Hepatocyte (in vitro differentiated cells): ENCODE data around the gene TPM3. TPM values are rescaled to one million over a fixed set of nuclear protein-coding genes. Genes with fewer than 3 reads are reported as not detected.
"Not testable (repeated sequence)": the region's sequence is repeated elsewhere in the genome, so short reads cannot be mapped to it uniquely, and the experiment has no call there.

Source experiments
- DNase-seq: peaks from one replicate; pipeline ENCODE4 v3.0.0-alpha.2; 2016; ENCODE audit warnings: low spot score
- H2AFZ ChIP-seq: fragments of 200-600 bp; sonication (generic); 2 replicates; pipeline ENCODE4 v1.6.0; 2016; ENCODE audit warnings: antibody characterized with exemption, mild to moderate bottlenecking
- H3K27ac ChIP-seq: fragments of 200-600 bp; sonication (generic); 2 replicates; pipeline ENCODE4 v1.5.1; 2016; ENCODE audit warnings: mild to moderate bottlenecking
- H3K27me3 ChIP-seq: fragments of 200-600 bp; sonication (generic); 2 replicates; pipeline ENCODE4 v1.6.1; 2016
- H3K36me3 ChIP-seq: fragments of 200-600 bp; sonication (generic); replicated peaks from 2 replicates; pipeline ENCODE4 v1.5.1; 2016; ENCODE audit warnings: low read depth; ENCODE audit not compliant: insufficient read depth
- H3K4me1 ChIP-seq: fragments of 200-600 bp; sonication (generic); 2 replicates; pipeline ENCODE4 v1.5.1; 2016; ENCODE audit warnings: mild to moderate bottlenecking, moderate library complexity; ENCODE audit not compliant: insufficient read depth
- H3K4me2 ChIP-seq: fragments of 200-600 bp; sonication (generic); 2 replicates; pipeline ENCODE4 v1.6.0; 2016
- H3K4me3 ChIP-seq: fragments of 200-600 bp; sonication (generic); 2 replicates; pipeline ENCODE4 v1.5.1; 2016; ENCODE audit warnings: mild to moderate bottlenecking
- H3K79me2 ChIP-seq: fragments of 200-600 bp; sonication (generic); 2 replicates; pipeline ENCODE4 v1.6.0; 2017; ENCODE audit warnings: mild to moderate bottlenecking
- H3K9me2 ChIP-seq: fragments of 200-600 bp; sonication (generic); replicated peaks from 2 replicates; pipeline ENCODE4 v1.6.0; 2017; ENCODE audit warnings: mild to moderate bottlenecking; ENCODE audit not compliant: insufficient read depth
- H3K9me3 ChIP-seq: fragments of 200-600 bp; sonication (generic); 2 replicates; pipeline ENCODE4 v1.5.1; 2016; ENCODE audit warnings: low read depth, mild to moderate bottlenecking
- H4K20me1 ChIP-seq: fragments of 200-600 bp; sonication (generic); 2 replicates; pipeline ENCODE4 v1.6.0; 2016; ENCODE audit warnings: mild to moderate bottlenecking; ENCODE audit not compliant: insufficient read depth, poor library complexity, severe bottlenecking
- EZH2 ChIP-seq: fragments of 200-600 bp; sonication (generic); IDR thresholded peaks from 2 replicates; pipeline ENCODE4 v1.6.1; 2016; ENCODE audit warnings: antibody characterized with exemption, mild to moderate bottlenecking, borderline replicate concordance
- EZH2phosphoT487 ChIP-seq: fragments of 200-600 bp; sonication (generic); IDR thresholded peaks from one replicate; pipeline ENCODE4 v1.6.1; 2018; ENCODE audit warnings: antibody characterized with exemption, mild to moderate bottlenecking, low read depth, moderate library complexity; ENCODE audit not compliant: unreplicated experiment, severe bottlenecking
- WGBS: methylation state at CpG from one replicate; pipeline ENCODE4 v1.1.6; 2016; ENCODE audit warnings: low lambda C conversion rate; ENCODE audit errors: missing lambda C conversion rate; 5-methylcytosine and 5-hydroxymethylcytosine counted together
- polyA plus RNA-seq: library from polyadenylated mRNA; unstranded; fragments of >200 nt; fragmentation: Nextera tagmentation; extraction: Ambion mirVana; gene quantifications from 2 replicates; pipeline ENCODE4 v1.2.1, GENCODE V29; 2016
- total RNA-seq: library from RNA; depleted of rRNA; stranded (reverse); fragments of >200 nt; gene quantifications from 2 replicates; pipeline ENCODE4 v1.2.3, GENCODE V29; 2014
- TF ChIP-seq, protein P1 (sequence below): fragments of 200-600 bp; sonication (generic); IDR thresholded peaks from 2 replicates; pipeline ENCODE4 v1.5.1; 2016; ENCODE audit warnings: antibody characterized with exemption, mild to moderate bottlenecking; ENCODE audit not compliant: poor library complexity

The TPM3 gene
- total and polyA plus RNA-seq, 2 experiments from 2014 or later, result 321 to 440 TPM

DNA sequence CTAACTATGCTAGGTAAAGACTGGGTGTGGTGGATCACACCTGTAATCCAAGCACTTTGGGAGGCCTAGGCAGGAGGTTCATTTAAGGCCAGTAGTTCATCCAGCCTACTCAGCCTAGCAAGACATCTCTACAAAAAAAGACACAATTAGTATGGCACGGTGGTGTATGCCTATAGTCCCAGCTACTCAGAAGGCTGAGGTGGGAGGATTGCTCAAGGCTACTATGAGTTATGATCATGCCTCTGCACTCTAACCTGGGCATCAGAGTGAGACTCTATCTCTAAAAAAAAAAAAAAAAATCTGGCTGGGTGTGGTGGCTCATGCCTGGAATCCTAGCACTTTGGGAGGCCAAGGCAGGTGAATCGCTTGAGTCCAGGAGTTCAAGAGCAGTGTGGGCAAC, 58.6 kb downstream of the TPM3 start:
- H2AFZ ChIP-seq, result no peak overlapping the region
- no peaks in the 10 kb centered on the region for H3K9me3 ChIP-seq

DNA sequence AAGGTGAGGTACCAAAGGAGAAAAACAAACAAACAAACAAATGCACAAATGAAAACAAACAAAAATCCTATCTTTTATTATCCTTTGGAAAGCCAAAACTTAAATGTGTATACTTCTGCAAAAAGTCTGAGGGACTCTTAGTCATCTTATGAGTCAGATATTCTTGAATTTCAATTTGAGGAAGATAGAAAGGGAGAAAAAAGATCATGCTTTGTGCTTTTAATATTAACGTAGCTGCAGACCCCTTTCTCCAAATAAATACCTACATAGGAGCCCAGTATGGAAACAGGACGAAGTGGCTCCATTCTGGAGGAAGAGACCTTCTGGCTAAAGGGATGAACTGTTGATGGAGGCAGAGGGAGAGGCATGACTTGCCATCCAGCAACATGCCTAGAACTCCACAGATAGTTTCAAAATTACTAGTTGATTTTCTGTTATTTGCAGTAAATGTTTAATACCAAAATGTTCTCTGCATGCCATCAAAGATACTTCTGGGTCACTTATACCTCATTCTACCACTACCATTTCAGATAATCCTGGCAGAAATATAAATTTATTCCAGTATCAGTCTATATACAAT, 62.4 kb downstream of the TPM3 start:
- no peak for TF ChIP-seq EZH2
- TF ChIP-seq EZH2phosphoT487, result no peak
- TF ChIP-seq, protein P1, sequence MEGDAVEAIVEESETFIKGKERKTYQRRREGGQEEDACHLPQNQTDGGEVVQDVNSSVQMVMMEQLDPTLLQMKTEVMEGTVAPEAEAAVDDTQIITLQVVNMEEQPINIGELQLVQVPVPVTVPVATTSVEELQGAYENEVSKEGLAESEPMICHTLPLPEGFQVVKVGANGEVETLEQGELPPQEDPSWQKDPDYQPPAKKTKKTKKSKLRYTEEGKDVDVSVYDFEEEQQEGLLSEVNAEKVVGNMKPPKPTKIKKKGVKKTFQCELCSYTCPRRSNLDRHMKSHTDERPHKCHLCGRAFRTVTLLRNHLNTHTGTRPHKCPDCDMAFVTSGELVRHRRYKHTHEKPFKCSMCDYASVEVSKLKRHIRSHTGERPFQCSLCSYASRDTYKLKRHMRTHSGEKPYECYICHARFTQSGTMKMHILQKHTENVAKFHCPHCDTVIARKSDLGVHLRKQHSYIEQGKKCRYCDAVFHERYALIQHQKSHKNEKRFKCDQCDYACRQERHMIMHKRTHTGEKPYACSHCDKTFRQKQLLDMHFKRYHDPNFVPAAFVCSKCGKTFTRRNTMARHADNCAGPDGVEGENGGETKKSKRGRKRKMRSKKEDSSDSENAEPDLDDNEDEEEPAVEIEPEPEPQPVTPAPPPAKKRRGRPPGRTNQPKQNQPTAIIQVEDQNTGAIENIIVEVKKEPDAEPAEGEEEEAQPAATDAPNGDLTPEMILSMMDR, result no peak

More for the DNA sequence above, 58.6 kb downstream of the TPM3 start:
- no peaks in the 10 kb centered on the region for H3K4me1 ChIP-seq
- TF ChIP-seq, protein P1, result no peak
- TF ChIP-seq EZH2 (no peak), EZH2phosphoT487 (no peak)
- H3K4me2 ChIP-seq, result no peak overlapping the region
- H3K27me3 ChIP-seq, result no peaks in the 10 kb centered on the region
- no peaks in the 10 kb centered on the region for H4K20me1 ChIP-seq
- no peaks in the 10 kb centered on the region for H3K36me3 ChIP-seq
- no peaks in the 10 kb centered on the region for H3K9me2 ChIP-seq
- H3K27ac ChIP-seq, result no peak overlapping the region
- no peak for DNase-seq
- no peak overlapping the region for H3K4me3 ChIP-seq
- 98% methylated on average over 2 of the region's 2 CpGs for WGBS
- H3K79me2 ChIP-seq, result no peaks in the 10 kb centered on the region

DNA sequence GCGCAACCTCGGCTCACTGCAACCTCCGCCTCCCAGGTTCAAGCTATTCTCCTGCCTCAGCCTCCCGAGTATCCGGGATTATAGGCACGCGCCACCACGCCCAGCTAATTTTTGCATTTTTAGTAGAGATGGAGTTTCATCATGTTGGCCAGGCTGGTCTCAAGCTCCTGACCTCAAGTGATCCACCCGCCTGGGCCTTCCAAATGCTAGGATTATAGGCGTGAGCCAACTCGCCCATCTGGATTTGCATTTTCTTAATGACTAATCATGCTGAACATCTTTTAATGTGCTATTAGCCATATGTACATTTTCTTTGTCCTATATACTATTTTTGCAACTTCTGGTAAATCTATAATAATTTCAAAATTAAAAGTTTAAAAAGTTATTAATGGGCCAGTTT, 68.7 kb downstream of the TPM3 start:
- H3K27me3 ChIP-seq, H2AFZ ChIP-seq, H3K4me3 ChIP-seq, DNase-seq, H3K36me3 ChIP-seq, H3K9me3 ChIP-seq, H3K9me2 ChIP-seq, H3K4me2 ChIP-seq, H3K27ac ChIP-seq, H4K20me1 ChIP-seq, H3K4me1 ChIP-seq, H3K79me2 ChIP-seq: not testable (repeated sequence)
- 96% methylated on average over 11 of the region's 11 CpGs for WGBS

More for the DNA sequence above, 62.4 kb downstream of the TPM3 start:
- Histone ChIP-seq H3K9me2 (no peaks in the 10 kb centered on the region), H3K36me3 (no peaks in the 10 kb centered on the region), H3K9me3 (no peaks in the 10 kb centered on the region), H3K27ac (no peak overlapping the region), H3K4me1 (no peaks in the 10 kb centered on the region), H3K79me2 (no peaks in the 10 kb centered on the region), H3K27me3 (no peaks in the 10 kb centered on the region), H3K4me3 (no peak overlapping the region), H2AFZ (no peak overlapping the region), H3K4me2 (no peak overlapping the region), H4K20me1 (no peaks in the 10 kb centered on the region)
- 80% methylated on average over 2 of the region's 2 CpGs for WGBS
- DNase-seq, result no peak

DNA sequence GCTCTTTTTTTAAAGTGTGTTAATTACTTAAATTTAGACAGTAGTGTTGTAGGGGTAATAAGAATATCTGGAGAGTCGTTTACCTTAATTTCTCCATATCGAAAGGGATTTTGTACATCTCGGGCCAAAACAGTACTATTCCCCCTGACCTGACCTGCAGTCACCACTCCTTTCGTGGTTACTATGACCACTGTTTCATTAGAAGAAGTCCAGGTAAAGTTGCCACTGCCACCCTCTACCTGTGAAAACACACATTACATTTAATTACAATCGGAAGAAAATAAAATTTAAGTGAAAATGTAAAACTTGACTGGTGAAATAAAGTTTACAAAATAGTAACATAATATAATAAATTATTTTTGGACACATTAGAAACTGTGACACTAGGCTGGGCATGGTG, 74.3 kb downstream of the TPM3 start:
- Histone ChIP-seq H3K4me2 (no peak overlapping the region), H3K4me1 (no peaks in the 10 kb centered on the region), H3K27ac (no peak overlapping the region), H3K79me2 (no peaks in the 10 kb centered on the region), H3K4me3 (no peak overlapping the region), H2AFZ (no peak overlapping the region), H3K27me3 (no peaks in the 10 kb centered on the region), H4K20me1 (no peaks in the 10 kb centered on the region), H3K9me2 (no peaks in the 10 kb centered on the region), H3K9me3 (no peaks in the 10 kb centered on the region), H3K36me3 (no peaks in the 10 kb centered on the region)
- WGBS, result 82% methylated on average over 5 of the region's 5 CpGs
- DNase-seq, result no peak
- TF ChIP-seq EZH2phosphoT487 (no peak), EZH2 (no peak)
- TF ChIP-seq, protein P1, result no peak
